H1 (cell line): ENCODE measurements around the gene ALK. TPM values are rescaled to one million over a fixed set of nuclear protein-coding genes. Genes with fewer than 3 reads are reported as not detected.

Experiments
- EGR1 ChIP-seq: IDR thresholded peaks from 2 replicates; pipeline ENCODE4 v1.6.1; 2011; ENCODE audit warnings: low read depth, low read length, borderline replicate concordance
- FOSL1 ChIP-seq: IDR thresholded peaks from 2 replicates; pipeline ENCODE4 v1.6.1; 2011; ENCODE audit warnings: mild to moderate bottlenecking, low read depth, low read length, moderate library complexity; ENCODE audit not compliant: insufficient read depth
- JUN ChIP-seq: IDR thresholded peaks from 2 replicates; pipeline ENCODE4 v1.6.1; 2011; ENCODE audit warnings: low read depth, mild to moderate bottlenecking, improper control_type of control experiment, low read length
- POLR2A ChIP-seq, 2 experiments: IDR thresholded peaks; 1 replicate in 1 of 2; 2 replicates in 1 of 2; pipeline ENCODE4 v1.6.1; 2011; ENCODE audit warnings: low read depth in 2 of 2, low read length in 2 of 2, mild to moderate bottlenecking in 2 of 2; ENCODE audit errors: control extremely low read depth in 1 of 2
- POLR2AphosphoS5 ChIP-seq: IDR thresholded peaks from 2 replicates; pipeline ENCODE4 v1.6.1; 2011; ENCODE audit warnings: low read depth, low read length
- POU5F1 ChIP-seq: IDR thresholded peaks from 2 replicates; pipeline ENCODE4 v1.6.1; 2011; ENCODE audit warnings: low read depth, mild to moderate bottlenecking, low read length, moderate library complexity
- TAF1 ChIP-seq: IDR thresholded peaks from 2 replicates; pipeline ENCODE4 v1.6.1; 2011; ENCODE audit warnings: mild to moderate bottlenecking, low read depth, low read length
- polyA plus RNA-seq, 7 experiments: library from polyadenylated mRNA; depleted of rRNA in 3 of 7; stranded (reverse) in 5 of 7; unstranded in 2 of 7; fragments of >200 nt in 5 of 7; fragments of 200-250 nt in 2 of 7; gene quantifications; 1 replicate in 5 of 7; 2 replicates in 1 of 7; 4 replicates in 1 of 7; pipeline versions ENCODE4 v1.2.1 to v1.2.3, GENCODE V29; 2011 to 2013; ENCODE audit warnings: missing spikeins in 2 of 7, mixed read lengths in 2 of 7
- total RNA-seq: library from RNA; stranded (reverse); fragmentation: NEBNext Ultra II Directional; extraction: Animal tissue kit (Norgen Biotek cat#: 25700); gene quantifications from 2 replicates; pipeline ENCODE4 v1.2.1, GENCODE V29; 2021

ALK gene
- total and polyA plus RNA-seq, 2 of the 8 experiments (the other 6 are each of a cell fraction or from before 2014, with no cell fraction given) = 0.02 to 0.09 TPM

DNA sequence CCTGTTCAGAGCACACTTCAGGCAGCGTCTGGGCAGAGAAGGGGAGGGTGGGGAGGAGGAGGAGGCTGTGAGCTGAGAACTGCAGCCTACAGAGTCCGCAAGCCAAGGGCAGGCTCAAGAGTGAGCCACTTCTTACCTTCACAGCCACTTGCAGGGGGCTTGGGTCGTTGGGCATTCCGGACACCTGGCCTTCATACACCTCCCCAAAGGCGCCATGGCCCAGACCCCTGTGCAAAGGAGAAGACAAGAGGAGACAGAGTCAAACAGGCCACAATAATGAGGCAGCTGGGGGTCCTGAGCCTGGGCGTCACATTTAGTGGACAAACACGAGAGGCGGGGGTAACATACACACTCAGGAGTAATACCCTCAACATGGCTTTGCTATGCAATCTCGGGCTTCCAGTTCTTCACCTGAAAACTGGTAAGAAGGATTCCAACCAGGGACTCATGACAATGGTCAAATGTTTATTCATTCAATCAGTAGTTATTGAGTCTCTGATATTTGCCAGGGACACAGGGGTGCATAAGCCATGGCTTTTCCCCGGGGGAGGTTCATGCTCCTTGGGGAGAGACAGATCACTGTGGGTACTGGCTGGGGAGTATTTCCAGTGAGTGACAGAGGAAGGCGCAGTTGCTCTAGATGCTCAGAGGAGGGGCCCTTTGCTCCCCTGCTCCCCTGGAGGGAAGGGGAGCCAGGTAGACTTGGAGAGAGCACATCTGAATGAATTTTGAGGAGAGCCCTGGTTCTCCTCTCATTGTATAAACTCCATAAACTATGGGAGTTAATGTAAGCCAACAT, 698.8 kb downstream of the ALK start (continued):
- TF ChIP-seq FOSL1 (no peak), POLR2AphosphoS5 (no peak), POU5F1 (no peak), TAF1 (no peak), EGR1 (no peak), POLR2A (IDR thresholded peaks at IDR 0.05; ENCODE audit: control extremely low read depth in 1 of 2, low read depth in 2 of 2, low read length in 2 of 2) (no peak), JUN (no peak)
